GM12874 (cell line): ENCODE measurements around the gene RSPH3.

Experiments
- TF ChIP-seq, protein P1 (sequence below): IDR thresholded peaks from 2 replicates; pipeline ENCODE4 v1.5.1; 2011; ENCODE audit warnings: low read depth, mild to moderate bottlenecking, control low read depth, low read length, moderate library complexity; ENCODE audit not compliant: insufficient read depth

Gene RSPH3

DNA sequence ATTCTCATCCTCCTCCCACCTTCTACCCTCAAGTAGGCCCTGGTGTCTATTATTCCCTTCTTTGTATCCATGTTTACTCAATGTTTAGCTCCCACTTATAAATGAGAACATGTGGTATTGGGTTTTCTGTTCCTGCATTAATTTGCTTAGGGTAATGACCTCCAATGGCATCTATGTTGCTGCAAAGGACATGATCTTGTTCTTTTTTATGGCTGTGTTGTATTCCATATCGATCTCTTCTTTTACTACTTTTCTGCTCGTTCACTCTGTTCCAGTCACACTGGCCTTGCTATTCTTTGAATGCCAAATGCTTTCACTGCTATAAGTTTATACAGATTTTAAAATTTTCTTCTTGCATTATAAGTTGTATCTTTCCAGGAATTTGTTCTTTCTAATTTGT is 57.7 kb downstream of the RSPH3 start:
- TF ChIP-seq, protein P1, sequence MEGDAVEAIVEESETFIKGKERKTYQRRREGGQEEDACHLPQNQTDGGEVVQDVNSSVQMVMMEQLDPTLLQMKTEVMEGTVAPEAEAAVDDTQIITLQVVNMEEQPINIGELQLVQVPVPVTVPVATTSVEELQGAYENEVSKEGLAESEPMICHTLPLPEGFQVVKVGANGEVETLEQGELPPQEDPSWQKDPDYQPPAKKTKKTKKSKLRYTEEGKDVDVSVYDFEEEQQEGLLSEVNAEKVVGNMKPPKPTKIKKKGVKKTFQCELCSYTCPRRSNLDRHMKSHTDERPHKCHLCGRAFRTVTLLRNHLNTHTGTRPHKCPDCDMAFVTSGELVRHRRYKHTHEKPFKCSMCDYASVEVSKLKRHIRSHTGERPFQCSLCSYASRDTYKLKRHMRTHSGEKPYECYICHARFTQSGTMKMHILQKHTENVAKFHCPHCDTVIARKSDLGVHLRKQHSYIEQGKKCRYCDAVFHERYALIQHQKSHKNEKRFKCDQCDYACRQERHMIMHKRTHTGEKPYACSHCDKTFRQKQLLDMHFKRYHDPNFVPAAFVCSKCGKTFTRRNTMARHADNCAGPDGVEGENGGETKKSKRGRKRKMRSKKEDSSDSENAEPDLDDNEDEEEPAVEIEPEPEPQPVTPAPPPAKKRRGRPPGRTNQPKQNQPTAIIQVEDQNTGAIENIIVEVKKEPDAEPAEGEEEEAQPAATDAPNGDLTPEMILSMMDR = no peak

DNA sequence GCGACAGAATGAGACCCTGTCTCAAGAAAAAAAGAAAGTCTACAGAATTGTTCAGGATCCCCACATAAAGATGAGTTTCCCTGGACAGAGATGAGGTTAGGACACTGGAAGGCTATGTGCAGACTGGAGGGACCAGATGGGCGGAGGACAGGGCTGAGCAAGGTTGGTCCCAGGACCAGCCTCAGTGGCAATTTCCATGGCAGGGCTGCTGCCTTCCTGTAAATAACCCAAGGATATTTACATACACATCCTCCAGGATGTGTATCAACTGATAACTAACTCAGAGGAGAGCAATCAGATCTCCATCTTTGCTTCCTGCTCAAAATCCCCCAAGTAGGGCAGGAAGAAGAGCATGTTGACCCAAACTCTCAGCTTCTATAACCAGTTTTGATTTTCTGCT is 58.8 kb downstream of the RSPH3 start:
- TF ChIP-seq, protein P1 = no peak

DNA sequence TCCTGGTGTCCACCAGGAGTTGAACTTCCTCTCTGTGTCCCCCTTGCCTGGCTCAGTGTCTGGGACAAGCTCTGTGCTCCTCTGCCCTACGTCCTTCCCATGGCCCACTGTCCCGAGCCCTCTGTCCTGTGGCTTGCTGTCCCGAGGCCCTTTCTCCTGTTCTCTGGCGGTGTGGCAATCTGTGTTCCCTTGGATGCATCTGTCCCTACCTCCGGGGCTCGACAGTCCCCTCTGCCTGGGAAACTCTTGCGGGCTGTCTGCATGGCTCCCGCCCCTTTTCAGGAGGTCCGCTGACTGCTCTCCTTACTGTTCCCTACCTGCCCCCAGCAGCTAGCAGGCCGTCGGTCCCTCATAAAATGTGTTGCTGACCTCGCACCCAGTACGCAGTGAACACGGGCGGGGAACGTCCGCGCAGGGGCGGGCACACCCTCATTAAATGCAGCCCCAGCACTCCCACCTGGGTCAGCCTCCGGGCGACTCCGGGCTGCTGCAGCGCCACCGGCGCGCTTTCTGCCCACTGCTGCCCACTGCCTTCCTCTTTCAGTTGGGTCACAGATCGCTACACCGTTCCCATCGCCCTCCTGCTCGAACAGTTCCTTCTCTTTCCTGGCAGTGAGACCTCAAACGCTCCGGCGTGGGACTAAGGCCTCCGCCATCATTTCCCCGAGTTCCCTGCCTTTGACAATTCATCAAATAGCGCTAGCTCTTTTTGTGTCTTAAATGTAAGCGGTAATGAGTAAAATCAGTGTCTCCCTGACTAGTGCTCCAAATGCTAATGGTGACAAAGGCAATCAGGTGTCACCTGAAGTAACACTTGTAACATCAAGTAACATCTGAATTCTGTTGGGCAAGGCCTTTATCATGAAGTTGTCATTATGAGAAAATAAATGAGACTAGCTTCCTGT is 60.5 kb downstream of the RSPH3 start:
- TF ChIP-seq, protein P1 = no peak

DNA sequence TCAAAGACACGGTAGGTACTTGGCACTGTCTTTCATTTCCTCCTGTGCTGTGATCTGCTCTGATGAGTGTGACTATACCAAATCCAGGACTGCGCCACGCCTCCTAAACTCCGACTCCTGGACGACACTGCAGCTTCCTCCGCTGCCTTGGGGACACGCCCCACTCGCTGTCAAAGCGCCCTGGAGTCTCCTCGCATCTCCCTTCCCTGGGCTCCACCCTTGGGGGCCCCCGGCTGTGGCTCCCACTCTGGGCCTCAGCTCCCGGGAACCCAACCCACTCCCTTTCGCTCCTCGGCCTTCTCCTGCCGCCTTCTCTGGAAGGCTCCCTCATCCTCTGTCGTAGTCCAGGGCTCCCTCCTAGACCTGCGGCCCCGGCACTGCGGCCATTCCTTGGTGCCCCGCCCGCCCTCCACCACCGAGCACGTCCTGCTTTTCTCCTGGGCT is 61.2 kb downstream of the RSPH3 start:
- TF ChIP-seq, protein P1 = no peak

DNA sequence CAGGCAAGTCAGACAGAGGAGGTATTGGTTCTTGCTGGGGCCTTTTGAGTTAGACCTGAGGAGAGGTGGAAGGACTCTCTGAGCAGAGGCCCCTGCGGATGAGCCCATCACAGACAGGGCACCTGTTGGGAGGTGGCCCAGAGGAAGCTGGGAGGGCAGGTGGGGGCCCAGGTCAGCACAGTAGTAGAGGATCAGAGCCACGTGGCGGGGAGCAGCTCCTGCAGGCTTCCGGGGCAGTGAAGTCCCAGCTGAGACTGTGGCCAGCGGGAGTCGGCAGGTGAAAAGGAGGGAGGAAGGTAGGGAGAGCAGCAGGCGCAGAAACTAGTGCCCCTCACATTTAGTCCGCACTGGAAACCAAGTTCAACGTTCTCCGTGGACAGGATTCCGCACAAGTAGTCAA is 61.8 kb downstream of the RSPH3 start:
- TF ChIP-seq, protein P1 = no peak

GRCh38 chr6:158934157-158934556 is 65.8 kb downstream of the RSPH3 start:
- TF ChIP-seq, protein P1 = no peak

DNA sequence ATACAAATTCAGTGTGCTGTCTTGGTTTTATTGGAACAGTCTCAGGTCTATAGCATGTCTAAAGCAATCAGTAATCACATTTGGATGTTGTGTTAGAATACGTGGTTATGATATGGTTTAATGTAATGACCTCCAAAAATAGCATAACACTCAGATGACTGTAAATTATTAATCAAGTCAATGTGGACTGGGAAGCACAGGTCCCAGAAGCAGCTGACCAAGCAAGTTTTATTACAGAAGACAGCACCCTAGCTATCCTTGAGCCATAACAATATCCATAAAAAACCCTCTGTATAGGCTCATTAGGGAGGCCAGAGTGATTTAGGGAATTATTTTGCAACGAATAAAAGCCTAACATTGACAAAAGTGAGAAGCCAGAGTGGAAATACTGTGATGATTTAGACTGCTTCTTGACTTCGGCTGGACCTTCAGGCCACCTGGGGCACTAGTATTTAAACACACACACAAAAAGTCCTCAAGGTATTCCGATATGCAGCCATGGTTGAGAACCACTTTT is 66.9 kb downstream of the RSPH3 start:
- TF ChIP-seq, protein P1 = no peak
